Body of pancreas (tissue), 4 donors: ENCODE data around the gene EIF3A. TPM values are rescaled to one million over a fixed set of nuclear protein-coding genes. Genes with fewer than 3 reads are reported as not detected.

Experiments used
- ATAC-seq: fragments of 150-250 bp; one replicate; pipeline ENCODE4 v1.9.1; 2016
- DNase-seq, 4 donors: peaks; one replicate each; pipeline ENCODE4 v3.0.0-alpha.2; 2019
- H3K27ac ChIP-seq, 4 donors: fragments of 200-600 bp; sonication (generic); 1 replicate in 3 of 4; 2 replicates in 1 of 4; pipeline versions ENCODE4 v1.5.1 to v1.6.1; 2016 to 2019; ENCODE audit warnings: mild to moderate bottlenecking in 1 of 4, mixed read lengths in 1 of 4, moderate library complexity in 1 of 4
- H3K27me3 ChIP-seq, 2 donors: fragments of 200-600 bp; sonication (generic); one replicate each; pipeline ENCODE4 v1.6.0; 2016; ENCODE audit warnings: mild to moderate bottlenecking in 1 of 2
- H3K36me3 ChIP-seq, 2 donors: fragments of 200-600 bp; sonication (generic); replicated peaks in 1 of 2; 2 replicates each; pipeline ENCODE4 v1.5.1; 2016; ENCODE audit warnings: low read depth in 2 of 2; ENCODE audit not compliant: insufficient read depth in 1 of 2
- H3K4me1 ChIP-seq: fragments of 200-600 bp; sonication (generic); one replicate; pipeline ENCODE4 v1.6.0; 2016
- H3K4me3 ChIP-seq, 2 donors: fragments of 200-600 bp; sonication (generic); 1 replicate in 1 of 2; 2 replicates in 1 of 2; pipeline ENCODE4 v1.5.1; 2016 to 2019
- H3K9me3 ChIP-seq, 3 donors: fragments of 200-600 bp; sonication (generic); 1 replicate in 2 of 3; 2 replicates in 1 of 3; pipeline ENCODE4 v1.5.1; 2016
- CTCF ChIP-seq, 7 experiments: fragments of 450-650 bp in 4 of 7; fragments of 200-600 bp in 3 of 7; sonication (generic) in 3 of 7; IDR thresholded peaks; one replicate each; pipeline ENCODE4 v1.5.1; 2016 to 2019; ENCODE audit warnings: antibody characterized with exemption in 7 of 7
- POLR2A ChIP-seq, 3 donors: fragments of 450-650 bp; IDR thresholded peaks; one replicate each; pipeline ENCODE4 v1.6.1; 2016; ENCODE audit warnings: antibody characterized with exemption in 3 of 3, mild to moderate bottlenecking in 2 of 3
- WGBS, 2 donors: methylation state at CpG; one replicate each; pipeline ENCODE4 v1.1.5; 2017; 5-methylcytosine and 5-hydroxymethylcytosine counted together
- intact Hi-C: fragments of 100-400 bp; cut with DNase I; formaldehyde crosslinking; loops from one replicate; pipeline ENCODE4 v1.15.1; 2023
- total RNA-seq, 2 donors: library from RNA; depleted of rRNA; stranded (reverse); fragments of >200 nt; gene quantifications; one replicate each; pipeline ENCODE4 v1.1.0, GENCODE V29; 2016

EIF3A gene, protein sequence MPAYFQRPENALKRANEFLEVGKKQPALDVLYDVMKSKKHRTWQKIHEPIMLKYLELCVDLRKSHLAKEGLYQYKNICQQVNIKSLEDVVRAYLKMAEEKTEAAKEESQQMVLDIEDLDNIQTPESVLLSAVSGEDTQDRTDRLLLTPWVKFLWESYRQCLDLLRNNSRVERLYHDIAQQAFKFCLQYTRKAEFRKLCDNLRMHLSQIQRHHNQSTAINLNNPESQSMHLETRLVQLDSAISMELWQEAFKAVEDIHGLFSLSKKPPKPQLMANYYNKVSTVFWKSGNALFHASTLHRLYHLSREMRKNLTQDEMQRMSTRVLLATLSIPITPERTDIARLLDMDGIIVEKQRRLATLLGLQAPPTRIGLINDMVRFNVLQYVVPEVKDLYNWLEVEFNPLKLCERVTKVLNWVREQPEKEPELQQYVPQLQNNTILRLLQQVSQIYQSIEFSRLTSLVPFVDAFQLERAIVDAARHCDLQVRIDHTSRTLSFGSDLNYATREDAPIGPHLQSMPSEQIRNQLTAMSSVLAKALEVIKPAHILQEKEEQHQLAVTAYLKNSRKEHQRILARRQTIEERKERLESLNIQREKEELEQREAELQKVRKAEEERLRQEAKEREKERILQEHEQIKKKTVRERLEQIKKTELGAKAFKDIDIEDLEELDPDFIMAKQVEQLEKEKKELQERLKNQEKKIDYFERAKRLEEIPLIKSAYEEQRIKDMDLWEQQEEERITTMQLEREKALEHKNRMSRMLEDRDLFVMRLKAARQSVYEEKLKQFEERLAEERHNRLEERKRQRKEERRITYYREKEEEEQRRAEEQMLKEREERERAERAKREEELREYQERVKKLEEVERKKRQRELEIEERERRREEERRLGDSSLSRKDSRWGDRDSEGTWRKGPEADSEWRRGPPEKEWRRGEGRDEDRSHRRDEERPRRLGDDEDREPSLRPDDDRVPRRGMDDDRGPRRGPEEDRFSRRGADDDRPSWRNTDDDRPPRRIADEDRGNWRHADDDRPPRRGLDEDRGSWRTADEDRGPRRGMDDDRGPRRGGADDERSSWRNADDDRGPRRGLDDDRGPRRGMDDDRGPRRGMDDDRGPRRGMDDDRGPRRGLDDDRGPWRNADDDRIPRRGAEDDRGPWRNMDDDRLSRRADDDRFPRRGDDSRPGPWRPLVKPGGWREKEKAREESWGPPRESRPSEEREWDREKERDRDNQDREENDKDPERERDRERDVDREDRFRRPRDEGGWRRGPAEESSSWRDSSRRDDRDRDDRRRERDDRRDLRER (N-terminal part only)
- total RNA-seq = 100 to 1,000 TPM; 107 to 114 TPM

GRCh38 chr10:119080521-119081259 is at the start of gene EIF3A:
Gene EIF3A (minus strand): TSS chr10:119080817. CDS start chr10:119080676, 141 bp downstream.
- ATAC-seq = peak; percentile 93
- no peaks in the 10 kb centered on the region for H3K36me3 ChIP-seq
- no peaks in the 10 kb centered on the region for H3K27me3 ChIP-seq
- peak within 1 kb of the TSS; percentile 93 to 99 (median 96) for H3K27ac ChIP-seq
- H3K4me1 ChIP-seq = peaks cover 30% of the 10 kb centered on the region
- intact Hi-C loops = no loop called here
- TF ChIP-seq CTCF (IDR thresholded peaks at IDR 0.05) (no peak), POLR2A (IDR thresholded peaks at IDR 0.05) (peak; percentile 92 to 98 (median 98))
- peak; percentile 92 to 94 (median 92) for DNase-seq
- H3K4me3 ChIP-seq = peak within 1 kb of the TSS; percentile 63 to 81
- no peaks in the 10 kb centered on the region for H3K9me3 ChIP-seq
- WGBS, 2 donors = 0% methylated on average over 19 to 59 of the region's 74 CpGs

DNA sequence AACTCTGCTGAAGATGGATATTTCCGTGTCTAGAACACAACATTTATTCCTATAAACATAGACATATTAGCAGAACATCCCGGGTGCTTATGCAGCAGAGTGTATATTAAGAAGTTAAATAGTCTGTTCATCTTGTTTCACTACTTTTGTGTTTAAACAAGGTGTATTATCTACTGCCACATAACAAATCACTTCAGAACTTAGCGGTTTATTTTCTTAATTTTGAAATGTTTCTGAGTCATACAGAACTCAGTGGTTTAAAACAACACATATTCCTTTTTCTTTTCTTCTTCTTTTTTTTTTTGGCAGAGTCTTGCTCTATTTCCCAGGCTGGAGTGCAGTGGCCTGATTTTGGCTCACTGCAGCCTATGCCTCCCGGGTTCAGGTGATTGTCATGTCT is 49.1 kb upstream of the EIF3A start:
- no peak overlapping the region for H3K4me3 ChIP-seq
- no peaks in the 10 kb centered on the region for H3K4me1 ChIP-seq
- TF ChIP-seq POLR2A (IDR thresholded peaks at IDR 0.05) = no peak
- TF ChIP-seq CTCF (IDR thresholded peaks at IDR 0.05) = no peak
- ATAC-seq (no peak), DNase-seq (no peak)
- intact Hi-C loops = no loop called here
- no peak overlapping the region for H3K27ac ChIP-seq
- no peaks in the 10 kb centered on the region for H3K9me3 ChIP-seq
- no peaks in the 10 kb centered on the region for H3K27me3 ChIP-seq
- WGBS, 2 donors = 76 to 89% methylated on average over 4 of the region's 4 CpGs
- peaks cover 0 to 2% of the 10 kb centered on the region in 2 donors for H3K36me3 ChIP-seq

- DNase-seq = no peak
- intact Hi-C loops = no loop called here
Measured at GRCh38 chr10:119125942-119126341, 45.3 kb upstream of the EIF3A start.

More at GRCh38 chr10:119125942-119126341, 45.3 kb upstream of the EIF3A start:
- 94 to 95% methylated on average over 2 of the region's 2 CpGs for WGBS, 2 donors
- Histone ChIP-seq H3K9me3 (no peaks in the 10 kb centered on the region), H3K4me1 (peaks cover 1% of the 10 kb centered on the region), H3K4me3 (no peak overlapping the region), H3K36me3 (peaks cover 0 to 5% of the 10 kb centered on the region in 2 donors), H3K27me3 (no peaks in the 10 kb centered on the region), H3K27ac (no peak overlapping the region)
- ATAC-seq = no peak
- TF ChIP-seq CTCF (IDR thresholded peaks at IDR 0.05) = no peak
- TF ChIP-seq POLR2A (IDR thresholded peaks at IDR 0.05) = no peak
